OCI-LY3 (cell line): ENCODE data around the gene GJE1.

Source experiments
- H2AFZ ChIP-seq: fragments of 200-600, 300-600 bp; shearing (Covaris generic); 2 replicates; pipeline ENCODE4 v1.6.0; 2014; ENCODE audit warnings: antibody characterized with exemption, low read depth, low read length
- H3K27ac ChIP-seq: fragments of 200-600, 300-600 bp; sonication (generic); 2 replicates; pipeline ENCODE4 v1.5.1; 2014; ENCODE audit warnings: mild to moderate bottlenecking, low read length, moderate library complexity, mixed read lengths
- H3K27me3 ChIP-seq: fragments of 200-600, 300-600 bp; sonication (generic); 2 replicates; pipeline ENCODE4 v1.6.1; 2014; ENCODE audit warnings: low read depth, low read length, mixed read lengths
- H3K36me3 ChIP-seq: fragments of 200-600, 300-600 bp; sonication (generic); replicated peaks from 2 replicates; pipeline ENCODE3; 2014; ENCODE audit warnings: low read depth, low read length, mixed read lengths
- H3K4me1 ChIP-seq: fragments of 300-600, 200-600 bp; sonication (generic); 2 replicates; pipeline ENCODE4 v1.6.1; 2014; ENCODE audit warnings: low read length, mixed read lengths
- H3K4me2 ChIP-seq: fragments of 200-600, 300-600 bp; sonication (generic); 2 replicates; pipeline ENCODE4 v1.6.1; 2014; ENCODE audit warnings: low read length, mixed read lengths
- H3K4me3 ChIP-seq: fragments of 300-600, 200-600 bp; sonication (generic); 2 replicates; pipeline ENCODE4 v1.5.1; 2014; ENCODE audit warnings: antibody characterized with exemption, mild to moderate bottlenecking, low read length, moderate library complexity
- H3K79me2 ChIP-seq: fragments of 300-600, 200-600 bp; shearing (Covaris generic); 2 replicates; pipeline ENCODE4 v1.6.1; 2014; ENCODE audit warnings: mild to moderate bottlenecking, low read length, mixed read lengths
- H3K9ac ChIP-seq: fragments of 300-600, 200-600 bp; shearing (Covaris generic); 2 replicates; pipeline ENCODE4 v1.6.0; 2014; ENCODE audit warnings: mild to moderate bottlenecking, low read length, moderate library complexity
- H3K9me3 ChIP-seq: fragments of 200-600, 300-600 bp; shearing (Covaris generic); 2 replicates; pipeline ENCODE4 v1.6.1; 2014; ENCODE audit warnings: low read length, mixed read lengths; ENCODE audit not compliant: insufficient read depth
- H4K20me1 ChIP-seq: fragments of 200-600, 300-600 bp; sonication (generic); 2 replicates; pipeline ENCODE4 v1.6.1; 2016; ENCODE audit warnings: low read length, mixed read lengths; ENCODE audit not compliant: insufficient read depth
- EZH2phosphoT487 ChIP-seq: fragments of 200-600 bp; shearing (Covaris generic); IDR thresholded peaks from 2 replicates; pipeline ENCODE4 v1.6.1; 2018; ENCODE audit warnings: antibody characterized with exemption, mixed run types, low read depth
- TF ChIP-seq, protein P1 (sequence below): fragments of 200-600, 300-600 bp; sonication (generic); IDR thresholded peaks from 2 replicates; pipeline ENCODE4 v1.5.1; 2014; ENCODE audit warnings: antibody characterized with exemption, low read length, low read depth

GJE1 gene

GRCh38 chr6:142146828-142147662 is 14.3 kb downstream of the GJE1 start, which contains the start of the genes NMBR and VTA1:
Gene NMBR (minus strand): TSS chr6:142147122. CDS start chr6:142088658, 58,464 bp downstream.
Gene VTA1 (plus strand): TSS chr6:142147263. CDS start chr6:142147288, 25 bp downstream.
- H3K4me3 ChIP-seq = peak within 1 kb of the TSS; percentile 90
- H3K4me1 ChIP-seq = peaks cover 13% of the 10 kb centered on the region

DNA sequence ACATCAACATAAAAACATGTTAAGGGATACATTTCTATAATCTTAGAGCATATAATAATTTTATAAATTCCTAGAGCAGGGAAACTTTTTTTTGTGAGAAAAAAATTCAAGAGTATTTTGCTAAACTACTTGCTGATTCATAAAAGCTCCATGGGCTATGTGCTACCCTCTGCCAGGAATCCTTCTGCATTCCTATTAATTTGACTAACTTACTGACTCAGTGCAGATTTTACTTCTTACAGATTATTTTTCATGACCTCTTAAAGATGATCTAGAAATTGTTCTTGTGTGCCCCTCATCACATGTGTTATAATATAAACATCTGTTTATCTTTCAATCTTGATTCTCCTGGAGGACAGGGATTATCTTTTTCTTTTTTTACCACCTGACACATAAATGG is 20.0 kb downstream of the GJE1 start:
- 0 out of 2 replicates have a peak, but pooled peaks cover 12% of the 10 kb centered on the region for H4K20me1 ChIP-seq
- H3K79me2 ChIP-seq = peaks cover 72% of the 10 kb centered on the region
- no peak overlapping the region for H3K4me2 ChIP-seq
- no peaks in the 10 kb centered on the region for H3K36me3 ChIP-seq
- H2AFZ ChIP-seq = no peak overlapping the region
- TF ChIP-seq, protein P1, sequence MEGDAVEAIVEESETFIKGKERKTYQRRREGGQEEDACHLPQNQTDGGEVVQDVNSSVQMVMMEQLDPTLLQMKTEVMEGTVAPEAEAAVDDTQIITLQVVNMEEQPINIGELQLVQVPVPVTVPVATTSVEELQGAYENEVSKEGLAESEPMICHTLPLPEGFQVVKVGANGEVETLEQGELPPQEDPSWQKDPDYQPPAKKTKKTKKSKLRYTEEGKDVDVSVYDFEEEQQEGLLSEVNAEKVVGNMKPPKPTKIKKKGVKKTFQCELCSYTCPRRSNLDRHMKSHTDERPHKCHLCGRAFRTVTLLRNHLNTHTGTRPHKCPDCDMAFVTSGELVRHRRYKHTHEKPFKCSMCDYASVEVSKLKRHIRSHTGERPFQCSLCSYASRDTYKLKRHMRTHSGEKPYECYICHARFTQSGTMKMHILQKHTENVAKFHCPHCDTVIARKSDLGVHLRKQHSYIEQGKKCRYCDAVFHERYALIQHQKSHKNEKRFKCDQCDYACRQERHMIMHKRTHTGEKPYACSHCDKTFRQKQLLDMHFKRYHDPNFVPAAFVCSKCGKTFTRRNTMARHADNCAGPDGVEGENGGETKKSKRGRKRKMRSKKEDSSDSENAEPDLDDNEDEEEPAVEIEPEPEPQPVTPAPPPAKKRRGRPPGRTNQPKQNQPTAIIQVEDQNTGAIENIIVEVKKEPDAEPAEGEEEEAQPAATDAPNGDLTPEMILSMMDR = no peak
- no peak for TF ChIP-seq EZH2phosphoT487
- no peak overlapping the region for H3K9ac ChIP-seq
- H3K4me3 ChIP-seq = no peak overlapping the region
- peaks cover 16% of the 10 kb centered on the region for H3K4me1 ChIP-seq
- no peaks in the 10 kb centered on the region for H3K9me3 ChIP-seq
- H3K27ac ChIP-seq = no peak overlapping the region
- no peaks in the 10 kb centered on the region for H3K27me3 ChIP-seq

More at GRCh38 chr6:142146828-142147662, 14.3 kb downstream of the GJE1 start, which contains the start of the genes NMBR and VTA1:
- Histone ChIP-seq H3K36me3 (no peaks in the 10 kb centered on the region), H3K9me3 (no peaks in the 10 kb centered on the region), H3K27ac (no peak within 1 kb of the TSS), H3K79me2 (peaks cover 46% of the 10 kb centered on the region), H2AFZ (peak within 1 kb of the TSS; percentile 99), H3K9ac (peak within 1 kb of the TSS; percentile 72), H4K20me1 (no peaks in the 10 kb centered on the region), H3K27me3 (no peaks in the 10 kb centered on the region), H3K4me2 (peak within 1 kb of the TSS; percentile 77)
- TF ChIP-seq, protein P1 = peak; percentile 76
- TF ChIP-seq EZH2phosphoT487 = no peak

DNA sequence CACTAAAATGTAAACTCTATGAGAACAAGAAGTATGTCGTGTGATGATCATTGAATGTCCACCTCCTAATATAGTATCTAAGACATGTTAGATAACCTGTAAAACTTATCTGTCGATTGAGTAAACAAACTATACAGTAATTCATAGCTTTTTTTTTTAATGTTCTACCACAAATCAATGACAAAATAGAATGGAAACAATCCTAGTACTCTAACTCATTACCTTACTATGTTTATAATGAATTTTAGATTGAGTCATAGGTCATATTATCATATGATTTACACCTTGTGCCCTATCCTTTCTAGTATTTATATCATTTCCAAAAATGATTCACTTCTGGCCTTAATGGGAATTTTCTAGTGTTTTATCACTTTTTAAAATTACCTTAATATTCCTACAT is 20.5 kb downstream of the GJE1 start:
- no peak overlapping the region for H2AFZ ChIP-seq
- 0 out of 2 replicates have a peak, but pooled peaks cover 12% of the 10 kb centered on the region for H4K20me1 ChIP-seq
- no peaks in the 10 kb centered on the region for H3K27me3 ChIP-seq
- no peak overlapping the region for H3K9ac ChIP-seq
- peaks cover 68% of the 10 kb centered on the region for H3K79me2 ChIP-seq
- no peaks in the 10 kb centered on the region for H3K36me3 ChIP-seq
- H3K4me1 ChIP-seq = peaks cover 11% of the 10 kb centered on the region
- no peaks in the 10 kb centered on the region for H3K9me3 ChIP-seq
- H3K27ac ChIP-seq = no peak overlapping the region
- no peak overlapping the region for H3K4me3 ChIP-seq
- no peak for TF ChIP-seq EZH2phosphoT487
- TF ChIP-seq, protein P1 = no peak
- H3K4me2 ChIP-seq = no peak overlapping the region

DNA sequence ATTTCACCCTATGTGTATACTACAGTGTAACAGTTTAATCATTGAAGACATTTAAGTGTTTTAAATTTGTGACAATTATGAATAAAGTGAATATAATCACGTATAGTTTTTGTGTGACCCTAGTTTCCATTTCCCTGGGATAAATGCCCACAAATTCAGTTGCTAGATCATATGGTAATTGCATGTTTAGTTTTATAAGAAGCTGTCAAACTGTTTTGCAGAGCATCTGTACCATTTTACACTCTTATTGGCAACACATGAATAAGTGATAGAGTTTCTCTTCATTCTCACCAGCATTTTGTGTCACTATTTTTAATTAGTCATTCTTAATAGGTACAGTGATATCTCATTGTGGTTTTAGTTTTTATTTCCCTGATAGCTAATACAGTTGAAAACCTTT is 21.6 kb downstream of the GJE1 start:
- no peaks in the 10 kb centered on the region for H3K9me3 ChIP-seq

More for the DNA sequence above, 21.6 kb downstream of the GJE1 start:
- no peak overlapping the region for H2AFZ ChIP-seq
- no peaks in the 10 kb centered on the region for H3K27me3 ChIP-seq
- no peak overlapping the region for H3K4me3 ChIP-seq
- no peak overlapping the region for H3K27ac ChIP-seq
- TF ChIP-seq EZH2phosphoT487 = no peak
- TF ChIP-seq, protein P1 = no peak
- peaks cover 9% of the 10 kb centered on the region for H3K4me1 ChIP-seq
- no peaks in the 10 kb centered on the region for H3K36me3 ChIP-seq
- H3K4me2 ChIP-seq = no peak overlapping the region
- peaks cover 60% of the 10 kb centered on the region for H3K79me2 ChIP-seq
- 0 out of 2 replicates have a peak, but pooled peaks cover 12% of the 10 kb centered on the region for H4K20me1 ChIP-seq
- no peak overlapping the region for H3K9ac ChIP-seq
